Measurements from ENCODE around the gene LILRB2.
A peak's percentile ranks its signal among the peaks of the same experiment; 100 is the strongest.
"Not testable (repeated sequence)": the region's sequence is repeated elsewhere in the genome, so short reads cannot be mapped to it uniquely, and the experiment has no call there.

The LILRB2 gene

DNA sequence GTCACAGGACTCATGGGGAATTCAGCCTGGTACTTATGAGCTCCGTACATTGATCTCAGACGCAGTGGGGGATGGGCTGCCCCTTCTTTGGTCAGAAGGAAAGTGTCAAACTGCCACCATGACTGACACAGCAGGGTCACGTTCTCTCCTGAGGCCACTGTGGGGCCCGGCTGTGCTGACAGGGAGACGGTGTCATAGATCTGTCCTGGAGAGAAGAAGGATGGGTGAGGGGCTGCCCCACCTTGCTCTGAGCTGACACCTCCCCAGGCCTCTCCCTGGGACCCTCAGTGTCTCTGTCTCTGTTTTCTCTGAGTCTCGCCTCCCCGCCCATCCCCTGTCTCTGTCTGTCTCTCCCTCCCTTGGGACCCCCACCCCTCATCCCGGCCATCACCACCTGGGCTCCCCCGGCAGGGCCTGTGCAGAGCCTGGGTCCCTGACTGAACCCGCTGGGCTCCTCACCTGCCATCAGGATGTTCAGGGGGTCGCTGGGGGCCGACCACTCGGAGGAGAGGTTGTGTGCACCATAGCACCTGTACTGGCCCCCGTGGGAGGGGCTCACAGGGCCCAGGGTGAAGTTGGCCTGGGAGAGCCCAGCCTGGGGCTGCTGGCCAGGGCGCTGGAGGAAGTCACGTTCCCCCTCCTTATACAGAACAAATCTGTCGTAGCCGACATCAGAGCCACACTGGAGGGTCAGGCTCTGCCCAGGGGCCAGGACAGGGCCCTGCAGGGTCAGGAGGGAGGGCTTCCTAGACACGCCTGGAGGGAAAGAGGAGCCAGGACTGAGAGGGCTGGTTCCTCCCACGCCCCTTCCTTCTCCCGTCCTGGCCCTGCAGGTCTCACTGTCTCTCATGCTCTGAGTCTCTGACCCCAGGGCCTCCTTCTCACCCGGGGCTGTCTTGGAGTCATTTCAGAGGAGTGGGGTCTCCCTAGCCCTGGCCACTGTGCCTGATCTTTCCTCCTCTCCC, 40.3 kb downstream of the LILRB2 start:
- not testable (repeated sequence) for H3K9me2 ChIP-seq (replicated peaks; ENCODE audit: insufficient read depth, low read length); H3K27ac ChIP-seq (ENCODE audit: low read length); H3F3A ChIP-seq (ENCODE audit: insufficient read depth, low read length); H3K4me1 ChIP-seq (ENCODE audit: low read length); H3K4me2 ChIP-seq (ENCODE audit: low read depth, low read length); H3K79me2 ChIP-seq (ENCODE audit: low read length); H3K4me3 ChIP-seq (ENCODE audit: low read length); DNase-seq; H3K9ac ChIP-seq (ENCODE audit: low read length); H3K36me3 ChIP-seq (replicated peaks; ENCODE audit: insufficient read depth, low read length); H3K9me3 ChIP-seq (replicated peaks; ENCODE audit: insufficient read depth, low read length); H2AFZ ChIP-seq (ENCODE audit: low read length); H4K20me1 ChIP-seq (ENCODE audit: insufficient read depth, low read length); H3K27me3 ChIP-seq (replicated peaks; ENCODE audit: insufficient read depth, low read length)

DNA sequence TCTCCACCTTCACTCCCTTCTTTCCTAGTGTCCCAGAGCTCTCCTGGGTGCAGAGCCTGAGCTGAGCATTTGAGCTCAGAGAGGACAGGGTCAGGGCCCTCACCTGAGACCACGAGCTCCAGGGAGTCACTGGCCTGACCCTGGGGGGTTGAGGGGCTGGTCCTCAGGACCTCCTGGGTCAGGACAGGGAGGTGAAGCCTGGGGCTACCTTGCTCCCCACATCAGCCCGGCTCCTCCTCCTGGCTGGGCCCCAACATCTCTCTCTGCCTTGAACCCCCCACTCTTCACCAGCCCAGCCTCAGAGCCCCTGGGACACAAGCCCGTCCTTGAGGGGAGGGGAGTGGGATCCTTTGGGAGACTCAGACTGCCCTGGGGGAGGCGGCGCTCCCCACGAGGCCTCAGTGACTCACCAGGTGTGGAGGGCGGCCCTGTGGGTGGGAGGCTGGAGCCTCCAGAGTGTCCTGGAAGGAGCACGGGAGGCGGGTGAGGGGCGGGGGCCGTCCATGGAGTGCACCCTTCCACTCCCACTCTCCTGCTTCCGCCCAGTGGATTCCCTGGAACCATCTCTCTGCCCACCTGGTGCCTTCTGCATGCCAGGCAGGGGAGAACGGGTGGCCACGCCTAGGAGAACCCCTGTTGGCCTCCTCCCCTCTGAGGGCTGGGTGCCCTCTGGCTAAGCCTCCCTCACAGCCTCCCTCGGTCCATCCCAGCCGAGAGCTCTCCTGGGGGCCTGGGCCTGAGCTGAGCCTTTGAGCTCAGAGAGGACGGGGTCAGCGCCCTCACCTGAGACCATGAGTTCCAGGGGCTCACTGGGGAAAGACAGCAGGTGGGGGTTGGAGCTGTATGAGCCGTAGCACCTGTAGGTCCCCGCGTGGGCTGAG, 41.2 kb downstream of the LILRB2 start:
- H3K9me3 ChIP-seq (replicated peaks; ENCODE audit: insufficient read depth, low read length); H3K4me1 ChIP-seq (ENCODE audit: low read length); H3K36me3 ChIP-seq (replicated peaks; ENCODE audit: insufficient read depth, low read length); H3K4me3 ChIP-seq (ENCODE audit: low read length); DNase-seq; H3K27ac ChIP-seq (ENCODE audit: low read length); H2AFZ ChIP-seq (ENCODE audit: low read length); H3K9ac ChIP-seq (ENCODE audit: low read length); H4K20me1 ChIP-seq (ENCODE audit: insufficient read depth, low read length); H3F3A ChIP-seq (ENCODE audit: insufficient read depth, low read length); H3K4me2 ChIP-seq (ENCODE audit: low read depth, low read length); H3K79me2 ChIP-seq (ENCODE audit: low read length); H3K27me3 ChIP-seq (replicated peaks; ENCODE audit: insufficient read depth, low read length); H3K9me2 ChIP-seq (replicated peaks; ENCODE audit: insufficient read depth, low read length): not testable (repeated sequence)

DNA sequence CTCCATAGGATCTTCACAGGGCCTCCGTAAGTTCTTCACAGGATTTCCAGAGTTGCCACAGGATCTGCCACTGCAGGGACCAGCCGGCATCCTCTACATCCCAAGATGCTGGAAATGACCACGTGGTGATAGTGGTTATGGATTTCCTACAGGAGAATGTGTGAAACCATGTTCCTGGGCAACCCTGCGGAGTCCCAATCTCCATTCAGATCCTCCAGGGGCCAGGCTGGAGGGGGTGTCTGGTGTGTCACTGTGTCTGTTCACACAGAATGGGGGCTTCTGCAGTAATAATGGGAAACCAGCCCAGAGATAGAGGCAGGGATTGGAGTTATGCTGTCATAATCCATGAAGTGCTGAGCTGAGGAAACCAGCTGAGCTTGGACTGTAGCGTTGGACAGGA, 47.0 kb downstream of the LILRB2 start:
- Histone ChIP-seq H3K4me3 (ENCODE audit: low read length) (no peak overlapping the region), H3K27me3 (replicated peaks; ENCODE audit: insufficient read depth, low read length) (peaks cover 16% of the 10 kb centered on the region), H3K27ac (ENCODE audit: low read length) (no peak overlapping the region), H3K79me2 (ENCODE audit: low read length) (no peaks in the 10 kb centered on the region), H3K9me2 (replicated peaks; ENCODE audit: insufficient read depth, low read length) (no peaks in the 10 kb centered on the region), H3K9me3 (replicated peaks; ENCODE audit: insufficient read depth, low read length) (no peaks in the 10 kb centered on the region), H3F3A (ENCODE audit: insufficient read depth, low read length) (no peaks in the 10 kb centered on the region), H4K20me1 (ENCODE audit: insufficient read depth, low read length) (no peaks in the 10 kb centered on the region), H3K4me1 (ENCODE audit: low read length) (no peaks in the 10 kb centered on the region), H3K9ac (ENCODE audit: low read length) (no peak overlapping the region), H3K36me3 (replicated peaks; ENCODE audit: insufficient read depth, low read length) (no peaks in the 10 kb centered on the region), H2AFZ (ENCODE audit: low read length) (no peak overlapping the region), H3K4me2 (ENCODE audit: low read depth, low read length) (no peak overlapping the region)
- TF ChIP-seq, protein P1, sequence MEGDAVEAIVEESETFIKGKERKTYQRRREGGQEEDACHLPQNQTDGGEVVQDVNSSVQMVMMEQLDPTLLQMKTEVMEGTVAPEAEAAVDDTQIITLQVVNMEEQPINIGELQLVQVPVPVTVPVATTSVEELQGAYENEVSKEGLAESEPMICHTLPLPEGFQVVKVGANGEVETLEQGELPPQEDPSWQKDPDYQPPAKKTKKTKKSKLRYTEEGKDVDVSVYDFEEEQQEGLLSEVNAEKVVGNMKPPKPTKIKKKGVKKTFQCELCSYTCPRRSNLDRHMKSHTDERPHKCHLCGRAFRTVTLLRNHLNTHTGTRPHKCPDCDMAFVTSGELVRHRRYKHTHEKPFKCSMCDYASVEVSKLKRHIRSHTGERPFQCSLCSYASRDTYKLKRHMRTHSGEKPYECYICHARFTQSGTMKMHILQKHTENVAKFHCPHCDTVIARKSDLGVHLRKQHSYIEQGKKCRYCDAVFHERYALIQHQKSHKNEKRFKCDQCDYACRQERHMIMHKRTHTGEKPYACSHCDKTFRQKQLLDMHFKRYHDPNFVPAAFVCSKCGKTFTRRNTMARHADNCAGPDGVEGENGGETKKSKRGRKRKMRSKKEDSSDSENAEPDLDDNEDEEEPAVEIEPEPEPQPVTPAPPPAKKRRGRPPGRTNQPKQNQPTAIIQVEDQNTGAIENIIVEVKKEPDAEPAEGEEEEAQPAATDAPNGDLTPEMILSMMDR (IDR thresholded peaks at IDR 0.05; ENCODE audit: low read length) = no peak
- TF ChIP-seq EZH2phosphoT487 (IDR thresholded peaks at IDR 0.05; ENCODE audit: low read length) = no peak
- no peak for TF ChIP-seq EZH2 (optimal IDR thresholded peaks at IDR 0.05; ENCODE audit: low read depth, low read length)
- no peak for DNase-seq

DNA sequence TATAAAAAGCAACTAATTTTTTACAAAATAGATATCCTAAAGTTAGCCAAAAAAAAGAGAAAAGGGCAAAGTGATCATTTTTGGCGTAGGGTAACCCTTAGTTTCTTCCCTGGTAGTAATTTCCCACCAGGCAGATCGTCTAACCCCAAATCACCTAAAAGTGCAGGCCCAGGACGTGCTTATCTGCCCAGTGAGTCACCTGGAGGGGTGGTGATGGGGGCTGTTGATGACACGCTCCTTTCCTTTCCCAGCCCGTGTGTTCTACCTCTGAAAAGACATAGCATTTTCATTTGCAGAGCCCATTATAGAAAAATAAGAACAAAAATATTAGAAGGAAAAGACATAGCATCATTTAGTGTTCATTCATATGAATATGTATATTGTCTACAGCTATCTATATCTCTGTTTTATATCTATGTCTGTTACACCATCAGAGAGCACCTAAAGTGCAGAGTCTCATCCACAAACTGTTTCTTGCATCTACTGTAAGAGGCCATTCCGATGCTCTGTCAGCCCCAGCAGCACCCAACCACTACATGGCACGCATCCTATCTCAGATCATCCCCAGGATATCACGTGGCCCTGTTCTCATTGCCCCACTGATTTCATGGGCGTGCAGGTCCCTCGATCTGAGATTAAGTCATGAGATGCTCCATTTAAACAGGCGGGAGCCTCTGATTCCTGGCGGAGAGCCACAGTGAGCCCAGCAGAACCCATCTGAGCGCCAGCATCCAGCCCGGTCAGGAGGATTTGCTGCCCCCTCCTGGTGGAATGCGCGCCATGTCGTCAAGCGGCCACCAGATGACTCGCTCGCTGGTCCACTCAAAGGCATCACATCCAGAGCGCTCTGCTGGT, 49.6 kb downstream of the LILRB2 start:
- DNase-seq = peak; percentile 53
- no peak overlapping the region for H2AFZ ChIP-seq (ENCODE audit: low read length)
- no peak overlapping the region for H3K4me2 ChIP-seq (ENCODE audit: low read depth, low read length)
- TF ChIP-seq, protein P1 (IDR thresholded peaks at IDR 0.05; ENCODE audit: low read length) = peak; percentile 69
- TF ChIP-seq EZH2phosphoT487 (IDR thresholded peaks at IDR 0.05; ENCODE audit: low read length) = no peak
- H4K20me1 ChIP-seq (ENCODE audit: insufficient read depth, low read length) = no peaks in the 10 kb centered on the region
- H3K27ac ChIP-seq (ENCODE audit: low read length) = no peak overlapping the region
- no peaks in the 10 kb centered on the region for H3K79me2 ChIP-seq (ENCODE audit: low read length)
- H3F3A ChIP-seq (ENCODE audit: insufficient read depth, low read length) = no peaks in the 10 kb centered on the region
- no peaks in the 10 kb centered on the region for H3K9me2 ChIP-seq (replicated peaks; ENCODE audit: insufficient read depth, low read length)
- H3K4me1 ChIP-seq (ENCODE audit: low read length) = no peaks in the 10 kb centered on the region
- no peak overlapping the region for H3K9ac ChIP-seq (ENCODE audit: low read length)
- no peak overlapping the region for H3K4me3 ChIP-seq (ENCODE audit: low read length)
- peaks cover 24% of the 10 kb centered on the region for H3K27me3 ChIP-seq (replicated peaks; ENCODE audit: insufficient read depth, low read length)
- H3K36me3 ChIP-seq (replicated peaks; ENCODE audit: insufficient read depth, low read length) = no peaks in the 10 kb centered on the region
- H3K9me3 ChIP-seq (replicated peaks; ENCODE audit: insufficient read depth, low read length) = no peaks in the 10 kb centered on the region

Data from MM.1S (cell line).